ENCODE data around the gene DDX10.

DNA sequence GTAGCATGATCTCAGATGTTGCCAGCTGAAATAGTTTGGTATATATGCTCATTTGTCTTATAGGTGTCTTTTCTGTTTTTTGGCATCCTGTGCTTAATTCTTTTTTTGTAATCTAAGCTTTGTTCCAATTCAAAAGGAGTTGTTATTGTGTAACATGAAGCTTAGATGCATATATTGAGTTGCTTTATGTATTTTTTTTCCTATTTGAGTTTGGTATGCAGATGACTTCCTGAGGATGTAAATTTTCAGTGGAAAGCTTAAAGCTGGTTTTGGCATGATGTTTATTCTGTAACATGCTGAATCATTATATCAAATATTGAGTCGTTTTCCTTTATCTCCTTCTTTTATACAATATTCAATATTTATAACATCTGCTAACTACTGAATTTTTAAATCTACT lies 69.4 kb downstream of the DDX10 start:
- TF ChIP-seq, protein P1, sequence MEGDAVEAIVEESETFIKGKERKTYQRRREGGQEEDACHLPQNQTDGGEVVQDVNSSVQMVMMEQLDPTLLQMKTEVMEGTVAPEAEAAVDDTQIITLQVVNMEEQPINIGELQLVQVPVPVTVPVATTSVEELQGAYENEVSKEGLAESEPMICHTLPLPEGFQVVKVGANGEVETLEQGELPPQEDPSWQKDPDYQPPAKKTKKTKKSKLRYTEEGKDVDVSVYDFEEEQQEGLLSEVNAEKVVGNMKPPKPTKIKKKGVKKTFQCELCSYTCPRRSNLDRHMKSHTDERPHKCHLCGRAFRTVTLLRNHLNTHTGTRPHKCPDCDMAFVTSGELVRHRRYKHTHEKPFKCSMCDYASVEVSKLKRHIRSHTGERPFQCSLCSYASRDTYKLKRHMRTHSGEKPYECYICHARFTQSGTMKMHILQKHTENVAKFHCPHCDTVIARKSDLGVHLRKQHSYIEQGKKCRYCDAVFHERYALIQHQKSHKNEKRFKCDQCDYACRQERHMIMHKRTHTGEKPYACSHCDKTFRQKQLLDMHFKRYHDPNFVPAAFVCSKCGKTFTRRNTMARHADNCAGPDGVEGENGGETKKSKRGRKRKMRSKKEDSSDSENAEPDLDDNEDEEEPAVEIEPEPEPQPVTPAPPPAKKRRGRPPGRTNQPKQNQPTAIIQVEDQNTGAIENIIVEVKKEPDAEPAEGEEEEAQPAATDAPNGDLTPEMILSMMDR (IDR thresholded peaks at IDR 0.05) = no peak
- no peak for TF ChIP-seq EP300 (IDR thresholded peaks at IDR 0.05)
- TF ChIP-seq POLR2AphosphoS5 (IDR thresholded peaks at IDR 0.05) = no peak
- TF ChIP-seq POLR2A (IDR thresholded peaks at IDR 0.05; ENCODE audit: low read depth) = no peak
